Brain pericyte (primary cell): ENCODE results near the gene APOBEC3H.

ENCODE experiments used
- DNase-seq: peaks from one replicate; pipeline ENCODE4 v3.0.0-alpha.2; 2012; ENCODE audit warnings: low read depth, low spot score

APOBEC3H gene

DNA sequence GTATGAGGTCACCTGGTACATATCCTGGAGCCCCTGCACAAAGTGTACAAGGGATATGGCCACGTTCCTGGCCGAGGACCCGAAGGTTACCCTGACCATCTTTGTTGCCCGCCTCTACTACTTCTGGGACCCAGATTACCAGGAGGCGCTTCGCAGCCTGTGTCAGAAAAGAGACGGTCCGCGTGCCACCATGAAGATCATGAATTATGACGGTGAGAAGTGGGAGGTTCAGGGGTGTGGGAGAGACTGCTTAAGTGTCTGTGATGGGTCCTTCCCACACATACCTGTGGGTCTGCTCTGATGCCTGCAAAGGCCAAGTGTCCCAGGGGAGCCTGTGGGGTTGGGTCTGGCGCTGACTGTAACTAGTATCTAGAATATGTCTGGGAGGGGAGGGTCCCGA lies 16.0 kb upstream of the APOBEC3H start:
- DNase-seq, result no peak

DNA sequence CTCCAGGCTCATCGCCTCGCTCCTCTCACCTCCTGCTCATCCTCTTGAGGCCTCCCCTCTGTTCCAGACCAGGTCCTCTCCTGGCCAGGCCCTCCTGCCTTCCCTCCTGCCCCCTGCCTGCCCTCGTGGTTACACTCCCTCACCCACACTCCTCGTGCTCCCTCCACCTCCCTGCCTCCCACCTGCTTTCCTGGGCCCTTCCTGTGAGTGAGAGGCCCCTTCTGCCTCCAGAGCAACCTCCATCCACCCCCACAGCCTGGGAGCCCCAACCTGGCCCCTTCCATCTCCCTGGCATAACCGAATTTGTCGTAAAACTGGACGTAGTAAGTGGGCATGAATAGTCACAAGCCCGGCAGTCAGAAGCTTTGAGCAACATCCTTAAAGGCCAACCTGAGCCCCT lies 15.4 kb upstream of the APOBEC3H start:
- no peak for DNase-seq

DNA sequence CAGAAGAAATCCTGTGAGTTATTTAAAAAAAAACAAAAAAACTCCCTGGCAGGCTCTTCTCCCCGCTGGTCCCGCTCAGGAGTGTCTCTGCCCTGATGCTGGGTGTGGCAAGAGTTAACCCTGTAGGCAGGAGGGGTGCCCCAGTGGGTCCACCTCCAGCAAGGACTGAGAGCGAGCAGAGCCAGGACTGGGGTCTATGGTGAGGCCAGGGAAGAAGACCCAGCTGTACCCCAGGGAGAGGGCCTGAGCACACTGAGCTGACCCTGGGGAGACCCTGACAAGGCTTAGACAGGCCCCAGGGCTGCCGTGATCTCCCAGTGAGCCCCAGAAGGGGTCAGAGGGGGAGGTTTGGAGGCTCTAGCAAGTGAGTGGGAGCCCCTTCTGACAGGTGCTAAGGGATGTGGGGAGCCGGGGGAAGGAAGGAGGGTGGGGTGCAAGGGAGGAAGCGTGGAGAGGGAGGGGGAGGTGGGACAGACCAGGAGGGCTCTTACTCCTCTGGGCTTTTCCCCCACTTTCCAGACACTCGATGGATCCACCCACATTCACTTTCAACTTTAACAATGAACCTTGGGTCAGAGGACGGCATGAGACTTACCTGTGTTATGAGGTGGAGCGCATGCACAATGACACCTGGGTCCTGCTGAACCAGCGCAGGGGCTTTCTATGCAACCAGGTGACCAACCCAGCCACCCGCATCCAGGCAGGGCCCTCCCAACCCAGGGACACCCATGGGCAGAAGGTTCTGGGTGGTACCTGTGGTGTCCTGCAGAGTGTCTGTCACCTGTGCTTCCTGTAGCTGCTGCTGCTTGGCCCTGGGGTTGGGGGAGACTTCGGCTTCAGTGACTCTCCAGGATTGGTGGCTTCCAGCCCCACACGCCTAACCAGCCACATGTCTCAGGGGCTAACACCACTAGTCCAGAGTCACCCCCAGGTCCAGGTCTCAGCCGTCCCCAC lies 13.6 kb upstream of the APOBEC3H start:
- DNase-seq, result no peak

DNA sequence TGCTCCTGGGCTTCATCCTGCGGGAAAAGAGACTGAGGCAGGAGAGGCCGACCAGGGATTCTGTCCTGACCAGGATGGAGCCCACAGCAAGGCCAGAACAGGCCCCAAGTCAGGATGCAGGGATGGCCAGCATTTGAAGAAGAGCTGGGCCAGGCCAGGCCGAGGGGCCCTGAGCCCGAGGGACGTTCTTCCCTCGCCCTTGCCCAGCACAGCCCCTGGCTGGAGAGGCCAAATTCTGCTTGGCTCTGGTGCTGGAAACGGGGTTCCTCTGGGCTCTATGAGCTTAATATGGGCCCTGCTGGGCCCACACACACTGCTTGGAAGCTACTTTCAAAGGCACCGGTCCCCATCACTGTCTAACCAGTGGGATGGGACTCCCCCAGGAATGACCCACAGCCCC lies 12.4 kb upstream of the APOBEC3H start:
- DNase-seq, result no peak

DNA sequence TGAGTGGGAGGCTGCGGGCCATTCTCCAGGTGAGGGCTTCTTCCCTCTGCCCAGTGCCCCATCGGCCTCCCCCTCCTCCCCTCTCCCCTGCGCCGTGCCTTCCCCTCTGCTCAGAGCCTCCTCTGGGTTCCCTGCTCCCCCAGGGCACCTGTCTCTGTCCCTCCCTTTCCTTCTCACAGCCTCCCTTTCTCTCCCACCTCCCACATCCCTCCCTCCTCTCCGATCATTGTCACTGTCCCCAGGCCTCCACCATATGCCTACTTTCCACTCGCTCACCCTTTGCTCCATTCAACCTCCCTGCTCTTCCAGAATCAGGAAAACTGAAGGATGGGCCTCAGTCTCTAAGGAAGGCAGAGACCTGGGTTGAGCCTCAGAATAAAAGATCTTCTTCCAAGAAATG lies 9.9 kb upstream of the APOBEC3H start:
- DNase-seq, result no peak

DNA sequence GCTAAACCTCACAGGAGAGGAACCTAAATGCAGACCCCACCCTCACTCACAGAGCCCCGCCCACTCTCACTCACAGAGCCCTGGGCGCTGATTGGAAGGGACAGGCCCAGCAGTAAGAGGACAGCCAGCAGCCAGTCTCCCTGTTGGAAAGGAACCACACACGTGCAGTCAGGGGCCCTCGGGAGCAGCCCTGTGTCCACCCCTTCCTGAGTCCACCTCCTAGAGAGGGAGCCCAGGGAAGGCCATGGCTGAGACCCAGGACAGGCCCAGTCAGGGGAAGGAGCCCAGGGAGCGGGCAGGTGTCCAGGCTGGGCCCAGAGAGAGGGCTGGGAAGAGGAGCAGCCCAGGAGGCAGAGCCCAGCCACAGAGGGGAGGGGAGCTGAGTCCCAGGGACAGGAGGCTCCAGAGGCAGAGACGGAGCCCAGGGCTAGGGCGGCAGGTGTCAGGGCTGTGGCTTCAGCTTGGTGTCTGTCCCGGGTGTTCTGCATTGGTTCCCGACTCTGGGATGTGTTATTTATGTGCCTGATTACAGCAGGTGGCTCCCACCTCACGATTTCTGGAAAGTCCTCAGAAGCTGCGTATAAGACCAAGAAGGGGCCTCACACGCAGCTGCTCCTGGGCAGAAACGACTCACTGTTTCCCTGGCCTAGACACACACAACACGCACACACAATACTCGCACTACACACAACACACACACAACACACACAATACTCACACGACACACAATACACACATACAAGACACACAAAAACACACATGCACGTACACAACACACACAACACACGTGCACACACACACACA lies 9.0 kb upstream of the APOBEC3H start:
- DNase-seq, result no peak

DNA sequence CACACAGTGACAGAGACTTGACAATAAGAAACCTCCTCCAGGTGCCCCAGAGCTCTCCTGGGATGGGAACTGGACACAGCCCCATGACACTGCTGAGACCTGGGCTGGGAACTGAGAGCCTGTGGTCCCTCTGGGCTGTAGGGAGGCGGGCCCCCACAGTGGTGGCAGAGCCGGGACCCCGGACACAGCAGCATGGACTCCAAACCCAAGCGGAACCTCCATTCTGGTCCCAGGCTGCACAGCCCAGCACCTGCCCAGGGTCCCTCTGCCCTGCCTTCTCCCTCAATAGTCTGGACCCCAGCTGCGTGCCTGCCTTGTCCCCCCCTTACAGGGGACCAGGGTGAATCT lies 8.4 kb upstream of the APOBEC3H start:
- DNase-seq, result no peak

DNA sequence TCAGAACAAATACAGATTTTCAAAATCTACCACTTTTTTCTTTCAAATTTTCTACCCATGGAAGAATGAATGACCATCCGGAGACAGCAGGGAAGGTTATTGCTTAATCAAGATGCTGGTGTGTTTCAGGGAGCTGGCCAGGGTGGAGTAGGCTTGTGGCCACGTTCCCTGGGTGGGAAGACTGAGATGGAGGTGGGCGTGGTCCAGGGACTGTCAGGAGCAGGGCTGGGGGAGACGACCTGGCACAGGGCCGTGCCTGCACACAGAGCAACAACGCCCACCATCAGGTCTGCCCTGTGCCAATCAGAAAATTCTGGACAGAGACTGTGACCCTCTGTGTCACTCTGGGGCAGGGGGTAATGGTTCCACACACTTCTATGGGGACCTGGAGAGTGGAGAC lies 7.1 kb upstream of the APOBEC3H start:
- no peak for DNase-seq

DNA sequence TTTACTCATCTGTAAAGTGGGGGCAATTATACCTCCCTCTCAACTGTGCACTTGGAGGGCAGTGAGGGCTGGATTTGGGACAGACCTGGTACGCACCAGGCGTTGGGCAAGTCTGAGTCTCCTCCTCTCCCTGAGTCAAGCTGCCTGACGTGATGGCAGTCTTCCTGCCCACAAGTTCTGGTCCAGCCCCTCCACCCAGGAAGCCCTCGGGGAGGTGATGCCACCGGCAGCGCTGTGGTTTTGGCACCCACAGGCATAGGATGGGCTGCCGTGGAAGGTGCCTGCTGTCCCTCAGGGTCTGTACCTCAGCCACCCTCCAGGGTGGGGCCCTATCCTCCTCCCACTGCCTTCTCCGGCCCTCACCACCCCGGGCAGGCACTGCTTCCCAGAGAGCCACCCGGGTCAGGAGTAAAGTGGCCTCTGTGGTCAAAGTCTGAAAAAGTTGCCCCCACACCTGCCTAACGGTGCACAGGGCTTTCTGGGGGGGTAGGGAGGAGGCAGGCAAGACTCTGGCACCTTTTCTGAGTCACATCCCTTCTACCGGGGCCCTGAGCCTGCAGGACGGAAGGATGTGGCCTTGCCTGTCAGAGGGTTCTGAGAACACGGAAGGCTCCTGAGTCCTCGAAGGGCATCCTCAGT lies 6.5 kb upstream of the APOBEC3H start:
- no peak for DNase-seq

DNA sequence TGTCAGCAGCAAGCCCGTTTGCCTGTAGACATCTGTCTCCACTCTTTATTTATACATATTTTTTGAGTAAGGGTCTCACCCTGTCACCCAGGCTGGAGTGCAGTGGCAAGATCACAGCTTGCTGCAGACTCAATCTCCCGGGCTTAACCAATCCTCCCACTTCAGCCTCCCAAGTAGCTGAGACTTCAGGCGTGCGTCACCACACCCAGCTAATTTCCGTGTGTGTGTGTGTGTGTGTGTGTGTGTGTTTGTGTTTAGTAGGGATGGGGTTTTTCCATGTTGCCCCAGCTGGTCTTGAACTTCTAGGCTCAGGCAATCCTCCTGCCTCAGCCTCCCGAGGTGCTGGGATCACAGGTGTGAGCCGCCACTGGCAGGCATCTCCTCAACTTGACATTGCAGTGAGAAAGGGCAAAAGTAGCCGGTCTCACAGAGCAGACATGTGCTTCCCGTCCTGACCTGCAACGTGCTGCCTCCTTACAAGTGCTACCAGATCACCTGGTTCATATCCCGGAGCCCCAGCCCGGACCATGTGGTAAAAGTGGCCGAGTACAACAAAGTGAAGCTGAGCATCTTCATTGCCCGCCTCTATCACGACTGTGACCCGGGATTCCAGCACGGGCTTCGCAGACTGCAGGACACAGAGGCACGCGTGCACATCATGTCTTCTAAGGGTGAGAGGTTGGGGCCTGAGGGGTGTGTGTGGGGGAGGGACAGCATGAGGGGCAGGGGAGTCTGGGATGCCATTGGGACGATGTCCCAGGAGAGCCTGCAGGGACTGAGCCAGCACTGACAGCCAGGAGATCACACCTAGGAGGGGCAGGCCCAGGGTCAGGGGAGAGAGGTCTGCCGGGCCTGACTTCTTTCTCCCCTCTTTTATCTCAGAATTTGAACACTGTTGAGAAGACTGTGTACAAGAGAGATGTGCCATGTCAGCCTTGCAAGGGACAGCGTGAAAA lies 5.6 kb upstream of the APOBEC3H start:
- no peak for DNase-seq

DNA sequence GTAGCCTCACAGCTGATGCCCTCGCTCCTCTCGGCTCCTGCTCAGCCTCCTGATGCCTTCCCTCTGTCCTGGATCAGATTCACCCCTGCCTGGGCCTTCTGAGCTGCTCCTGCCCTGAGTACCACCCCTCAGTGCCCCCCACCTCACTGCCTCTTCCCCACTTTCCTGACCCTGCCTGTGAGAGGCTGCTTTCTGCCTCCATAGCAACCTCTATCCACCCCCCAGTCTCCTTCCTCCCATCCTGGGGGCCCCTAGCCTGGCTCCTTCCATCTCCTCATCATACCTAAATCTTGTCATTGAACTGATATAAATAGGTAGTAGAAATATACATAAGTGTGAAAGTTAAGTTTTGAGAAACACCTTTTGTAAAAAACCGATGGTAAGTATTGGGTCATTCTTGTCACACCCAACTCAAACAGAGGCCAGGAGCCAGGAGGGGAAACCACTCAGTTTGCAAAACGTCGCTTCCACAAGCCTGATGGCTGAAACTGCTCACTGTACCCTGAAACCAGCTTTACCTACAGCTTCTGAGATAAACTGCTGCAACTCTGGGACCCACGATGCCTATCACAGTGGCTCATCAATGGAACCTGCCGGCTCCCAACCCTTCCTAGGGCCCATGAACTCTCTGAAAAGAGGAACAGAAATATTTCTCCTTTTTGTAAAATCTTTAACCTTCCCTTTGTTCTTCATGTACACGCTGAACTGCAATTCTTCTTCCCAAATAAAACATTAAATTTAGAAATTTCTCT lies 4.8 kb upstream of the APOBEC3H start:
- DNase-seq, result no peak

DNA sequence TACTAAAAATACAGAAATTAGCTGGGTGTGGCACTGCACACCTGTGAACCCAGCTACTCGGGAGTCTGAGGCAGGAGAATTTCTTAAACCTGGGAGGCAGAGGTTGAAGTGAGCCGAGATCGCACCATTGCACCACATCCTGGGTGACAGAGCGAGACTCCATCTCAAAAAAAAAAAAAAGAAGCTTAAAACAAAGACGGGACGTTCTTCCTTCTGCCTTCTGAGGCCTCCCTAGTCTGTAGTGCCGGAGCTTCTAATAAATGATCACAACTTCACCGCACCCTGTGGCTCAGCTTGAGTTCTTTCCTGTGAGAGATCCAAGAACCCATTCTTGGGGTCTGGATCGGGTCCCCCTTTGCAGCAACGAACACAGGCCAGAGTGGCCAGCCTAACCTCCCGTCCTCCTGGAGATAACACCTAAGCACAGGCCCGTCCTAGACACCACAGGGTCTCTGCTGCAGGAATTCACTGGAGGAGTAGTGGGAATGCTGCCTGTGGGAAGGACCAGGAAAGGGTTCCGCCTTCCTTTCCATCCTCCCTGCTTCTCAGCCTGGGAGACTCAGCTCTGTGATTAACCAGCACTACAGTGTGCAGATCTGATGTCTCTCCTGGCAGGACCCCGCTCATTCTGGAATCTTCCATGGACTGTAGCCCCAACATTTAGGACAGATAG lies 2.2 kb upstream of the APOBEC3H start:
- no peak for DNase-seq

DNA sequence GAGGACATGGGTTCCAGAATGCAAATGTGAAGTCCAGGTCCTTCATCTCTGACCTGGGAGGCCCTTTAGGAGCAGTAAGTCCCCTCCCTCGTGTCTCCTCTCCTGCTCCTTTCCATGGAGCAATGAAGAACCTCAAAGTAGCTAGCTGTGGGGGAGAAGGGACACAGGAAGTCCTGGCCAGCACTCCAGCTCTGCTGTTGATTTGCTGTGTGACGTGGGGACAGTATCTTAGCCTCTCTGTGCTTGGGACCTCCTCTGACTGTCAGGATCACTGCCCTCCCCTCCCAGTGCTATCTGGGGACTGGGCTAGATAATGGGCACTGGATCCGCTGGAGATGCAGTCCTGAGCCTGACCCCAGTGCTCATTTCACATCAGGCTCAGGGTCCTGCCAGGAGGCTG lies 1.1 kb upstream of the APOBEC3H start:
- DNase-seq, result no peak

DNA sequence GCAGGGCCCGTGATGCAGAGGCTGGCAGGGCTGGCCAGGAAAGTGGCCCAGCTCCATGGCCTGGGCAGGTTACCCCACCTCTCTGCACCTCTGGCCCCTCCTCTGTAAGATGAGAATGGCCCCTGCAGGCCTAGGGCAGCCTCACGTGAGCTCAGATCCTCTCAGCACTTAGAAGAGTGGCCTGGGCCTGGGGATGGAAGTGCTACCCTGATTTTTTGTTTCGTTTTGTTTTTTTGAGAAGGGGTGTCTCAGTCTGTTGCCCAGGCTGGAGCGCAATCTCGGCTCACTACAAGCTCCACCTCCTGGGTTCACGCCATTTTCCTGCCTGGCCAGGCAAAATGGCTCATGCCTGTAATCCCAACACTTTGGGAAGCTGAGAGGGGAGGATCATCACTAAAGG lies 982 bp downstream of the APOBEC3H start:
- DNase-seq, result no peak

DNA sequence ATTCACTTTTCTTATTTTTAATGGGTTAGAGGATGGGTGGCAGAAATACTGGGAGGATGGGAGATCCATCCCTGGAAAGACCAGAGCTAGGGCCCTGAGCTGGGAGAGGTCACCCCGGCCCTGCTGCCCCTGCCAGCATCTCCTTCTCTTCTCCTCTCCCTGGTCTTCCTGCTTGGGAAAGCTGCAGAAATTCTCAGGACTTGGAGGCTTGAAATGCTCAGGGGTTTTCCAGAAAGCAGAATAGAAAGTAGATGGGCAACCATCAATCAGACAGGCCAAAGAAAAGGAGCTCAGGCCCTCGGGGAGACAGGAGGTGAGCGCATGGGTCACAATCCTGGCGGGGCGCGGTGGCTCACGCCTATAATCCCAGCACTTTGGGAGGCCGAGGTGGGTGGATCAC lies 1.5 kb downstream of the APOBEC3H start:
- DNase-seq, result no peak

DNA sequence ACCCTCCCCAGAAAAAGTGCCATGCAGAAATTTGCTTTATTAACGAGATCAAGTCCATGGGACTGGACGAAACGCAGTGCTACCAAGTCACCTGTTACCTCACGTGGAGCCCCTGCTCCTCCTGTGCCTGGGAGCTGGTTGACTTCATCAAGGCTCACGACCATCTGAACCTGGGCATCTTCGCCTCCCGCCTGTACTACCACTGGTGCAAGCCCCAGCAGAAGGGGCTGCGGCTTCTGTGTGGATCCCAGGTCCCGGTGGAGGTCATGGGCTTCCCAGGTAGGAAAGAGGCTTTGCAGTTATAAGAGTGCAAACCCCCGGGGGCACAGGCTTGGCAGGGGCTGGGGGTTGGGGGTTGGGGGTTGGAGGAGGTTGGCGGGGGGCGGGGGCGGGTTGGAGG lies 4.2 kb downstream of the APOBEC3H start:
- DNase-seq, result no peak

DNA sequence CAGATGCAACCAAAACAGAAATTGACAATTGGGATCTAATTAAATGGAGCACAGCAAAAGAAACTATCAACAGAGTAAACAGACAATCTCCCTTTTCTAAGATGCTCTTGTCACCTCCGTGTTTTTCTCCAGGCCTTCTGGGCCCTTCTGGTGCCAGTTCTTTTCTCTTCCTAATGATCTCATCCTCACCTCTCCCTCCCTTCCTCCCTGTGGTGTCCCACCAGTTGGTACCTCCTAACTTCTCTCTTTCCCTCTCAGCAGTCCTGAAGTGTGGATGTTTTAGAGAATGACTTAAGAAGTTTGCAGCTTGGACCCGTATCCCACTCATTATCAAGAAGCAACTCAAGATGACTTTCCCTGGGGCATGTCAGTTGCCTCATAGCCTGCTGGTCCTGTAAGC lies 6.4 kb downstream of the APOBEC3H start:
- no peak for DNase-seq

DNA sequence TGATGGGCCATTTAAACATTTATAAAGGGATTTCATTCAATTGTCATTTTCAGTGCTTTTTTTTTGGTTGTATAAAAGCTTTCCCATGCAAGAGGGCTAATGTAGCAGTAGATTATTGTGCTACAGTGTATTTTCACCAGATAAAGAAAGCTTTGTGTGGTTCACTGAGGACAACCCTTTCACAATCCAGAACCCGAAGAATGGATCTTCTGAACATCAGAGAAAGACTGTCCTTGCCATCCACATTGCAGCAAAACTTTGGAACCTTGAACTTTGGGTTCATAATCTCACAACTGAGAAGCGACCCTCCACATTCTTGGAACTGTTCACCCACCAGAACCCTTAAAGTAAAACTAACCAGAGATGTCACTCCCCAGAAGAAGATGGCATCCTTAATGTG lies 9.3 kb downstream of the APOBEC3H start:
- DNase-seq, result no peak

DNA sequence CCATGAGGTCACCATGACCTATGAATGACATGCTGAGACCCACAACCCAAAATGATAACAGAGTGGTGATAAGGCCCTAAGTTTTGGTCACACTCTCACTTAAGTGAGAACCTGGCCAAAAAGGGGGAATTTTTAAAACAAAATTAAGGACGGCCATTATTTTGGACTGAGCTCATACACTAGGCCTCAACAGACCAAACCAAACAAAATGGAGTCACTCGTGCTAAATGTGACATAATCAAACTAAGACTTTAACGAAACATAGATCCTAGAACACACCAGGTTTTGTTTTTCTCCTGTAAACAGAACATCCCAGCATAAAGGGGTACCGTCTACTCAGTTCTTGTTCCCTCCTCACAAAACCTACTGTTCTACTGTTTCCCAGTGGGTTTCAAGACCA lies 11.4 kb downstream of the APOBEC3H start:
- DNase-seq, result no peak

DNA sequence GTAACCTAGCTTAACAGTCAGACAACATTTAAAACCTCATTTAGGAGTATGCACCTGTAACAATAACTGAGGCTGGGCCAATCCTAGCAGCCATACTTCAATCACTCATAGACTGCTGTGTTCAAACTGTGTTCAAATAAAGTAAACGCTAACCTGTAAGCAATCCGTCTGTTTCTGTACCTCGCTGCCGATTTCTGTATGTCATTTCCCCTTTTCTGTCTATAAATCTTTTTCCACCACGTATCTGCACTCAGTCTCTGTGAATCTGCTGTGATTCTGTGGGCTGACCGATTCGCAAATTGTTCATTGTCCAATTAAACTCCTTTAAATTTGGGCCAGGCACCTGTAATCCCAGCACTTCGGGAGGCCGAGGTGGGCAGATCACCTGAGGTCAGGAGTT lies 12.3 kb downstream of the APOBEC3H start:
- no peak for DNase-seq
